ENCODE measurements around the gene PCYOX1L. TPM values are rescaled to one million over a fixed set of nuclear protein-coding genes. Genes with fewer than 3 reads are reported as not detected.

Gene PCYOX1L
- total and polyA plus RNA-seq, 2 experiments from 2014 or later: 10.4 to 10.7 TPM

- Histone ChIP-seq H3K27me3 (replicated peaks; ENCODE audit: insufficient read depth) (no peaks in the 10 kb centered on the region), H3K9ac (peak overlapping the region; percentile 87), H3K4me3 (peak overlapping the region; percentile 20), H3K79me2 (ENCODE audit: insufficient read depth) (peaks cover 25% of the 10 kb centered on the region), H3F3A (ENCODE audit: insufficient read depth) (peaks cover 52% of the 10 kb centered on the region), H3K4me2 (ENCODE audit: unreplicated experiment) (peak overlapping the region; percentile 48), H3K9me2 (ENCODE audit: insufficient read depth) (no peaks in the 10 kb centered on the region), H4K20me1 (ENCODE audit: insufficient read depth) (no peaks in the 10 kb centered on the region), H3K4me1 (ENCODE audit: insufficient read depth) (peaks cover 44% of the 10 kb centered on the region), H3K36me3 (ENCODE audit: low read depth) (no peaks in the 10 kb centered on the region), H2AFZ (no peak overlapping the region), H3K9me3 (ENCODE audit: low read depth) (no peaks in the 10 kb centered on the region), H3K27ac (peak overlapping the region; percentile 94)
- in situ Hi-C loops (cut with MboI): no loop called here
- whole genome bisulfite sequencing, 2 experiments (ENCODE audit: low coverage in 1 of 2, low lambda C conversion rate in 2 of 2, missing lambda C conversion rate in 2 of 2): 56 to 58% methylated on average over 15 of the region's 15 CpGs
- peak; percentile 74; the same call in 1 of the 2 replicates for TF ChIP-seq EZH2phosphoT487 (IDR thresholded peaks at IDR 0.05; ENCODE audit: insufficient read depth, low read depth)
- TF ChIP-seq EZH2 (IDR thresholded peaks at IDR 0.05; ENCODE audit: insufficient read depth, poor library complexity, severe bottlenecking): no peak
- DNase-seq: peak; percentile 94
These were observed 46.3 kb downstream of the PCYOX1L start for GRCh38 chr5:149403923-149404745.

- Histone ChIP-seq H3K4me2 (ENCODE audit: unreplicated experiment) (peak overlapping the region; percentile 48), H3K4me3 (no peak overlapping the region; the same call in 1 of the 2 replicates), H3K9ac (peak overlapping the region; percentile 87), H3K4me1 (ENCODE audit: insufficient read depth) (peaks cover 51% of the 10 kb centered on the region), H3K79me2 (ENCODE audit: insufficient read depth) (peaks cover 33% of the 10 kb centered on the region), H3K36me3 (ENCODE audit: low read depth) (no peaks in the 10 kb centered on the region), H3K27ac (peak overlapping the region; percentile 94), H2AFZ (no peak overlapping the region), H3K9me3 (ENCODE audit: low read depth) (no peaks in the 10 kb centered on the region), H3K9me2 (ENCODE audit: insufficient read depth) (no peaks in the 10 kb centered on the region), H4K20me1 (ENCODE audit: insufficient read depth) (no peaks in the 10 kb centered on the region), H3F3A (ENCODE audit: insufficient read depth) (peaks cover 53% of the 10 kb centered on the region), H3K27me3 (replicated peaks; ENCODE audit: insufficient read depth) (no peaks in the 10 kb centered on the region)
- peak; percentile 92 for DNase-seq
- in situ Hi-C loops (cut with MboI): no loop called here
- TF ChIP-seq EZH2 (IDR thresholded peaks at IDR 0.05; ENCODE audit: insufficient read depth, poor library complexity, severe bottlenecking) (no peak), EZH2phosphoT487 (IDR thresholded peaks at IDR 0.05; ENCODE audit: insufficient read depth, low read depth) (no peak)
- WGBS, 2 experiments (ENCODE audit: low coverage in 1 of 2, low lambda C conversion rate in 2 of 2, missing lambda C conversion rate in 2 of 2): 48 to 58% methylated on average over 17 of the region's 17 CpGs
These were observed 47.1 kb downstream of the PCYOX1L start for GRCh38 chr5:149404746-149405549.

GRCh38 chr5:149405550-149406202, 47.8 kb downstream of the PCYOX1L start:
- DNase-seq: peak; percentile 48
- H3K4me2 ChIP-seq (ENCODE audit: unreplicated experiment): no peak overlapping the region
- peak overlapping the region; percentile 87 for H3K9ac ChIP-seq
- H3K36me3 ChIP-seq (ENCODE audit: low read depth): no peaks in the 10 kb centered on the region
- no peak overlapping the region for H2AFZ ChIP-seq
- H3K4me1 ChIP-seq (ENCODE audit: insufficient read depth): peaks cover 56% of the 10 kb centered on the region
- H3K9me2 ChIP-seq (ENCODE audit: insufficient read depth): no peaks in the 10 kb centered on the region
- H3K27me3 ChIP-seq (replicated peaks; ENCODE audit: insufficient read depth): no peaks in the 10 kb centered on the region
- peaks cover 53% of the 10 kb centered on the region for H3F3A ChIP-seq (ENCODE audit: insufficient read depth)
- H3K9me3 ChIP-seq (ENCODE audit: low read depth): no peaks in the 10 kb centered on the region
- peak overlapping the region; percentile 94 for H3K27ac ChIP-seq
- 88 to 91% methylated on average over 15 to 16 of the region's 16 CpGs for WGBS, 2 experiments (ENCODE audit: low coverage in 1 of 2, low lambda C conversion rate in 2 of 2, missing lambda C conversion rate in 2 of 2)
- no peaks in the 10 kb centered on the region for H4K20me1 ChIP-seq (ENCODE audit: insufficient read depth)
- no peak overlapping the region for H3K4me3 ChIP-seq
- H3K79me2 ChIP-seq (ENCODE audit: insufficient read depth): peaks cover 41% of the 10 kb centered on the region
- TF ChIP-seq EZH2phosphoT487 (IDR thresholded peaks at IDR 0.05; ENCODE audit: insufficient read depth, low read depth): no peak
- no peak for TF ChIP-seq EZH2 (IDR thresholded peaks at IDR 0.05; ENCODE audit: insufficient read depth, poor library complexity, severe bottlenecking)
- in situ Hi-C loops (cut with MboI): no loop called here

All from GM23248 (cell line).